HG03139 (cell line): ENCODE results near the gene HNRNPL.
"Not testable (repeated sequence)": the region's sequence is repeated elsewhere in the genome, so short reads cannot be mapped to it uniquely, and the experiment has no call there.

Experiments used
- ATAC-seq: cut with Tn5 transposase; IDR thresholded peaks from one replicate; pipeline ENCODE4 v1.9.1; 2021; ENCODE audit not compliant: unreplicated experiment

Gene HNRNPL

DNA sequence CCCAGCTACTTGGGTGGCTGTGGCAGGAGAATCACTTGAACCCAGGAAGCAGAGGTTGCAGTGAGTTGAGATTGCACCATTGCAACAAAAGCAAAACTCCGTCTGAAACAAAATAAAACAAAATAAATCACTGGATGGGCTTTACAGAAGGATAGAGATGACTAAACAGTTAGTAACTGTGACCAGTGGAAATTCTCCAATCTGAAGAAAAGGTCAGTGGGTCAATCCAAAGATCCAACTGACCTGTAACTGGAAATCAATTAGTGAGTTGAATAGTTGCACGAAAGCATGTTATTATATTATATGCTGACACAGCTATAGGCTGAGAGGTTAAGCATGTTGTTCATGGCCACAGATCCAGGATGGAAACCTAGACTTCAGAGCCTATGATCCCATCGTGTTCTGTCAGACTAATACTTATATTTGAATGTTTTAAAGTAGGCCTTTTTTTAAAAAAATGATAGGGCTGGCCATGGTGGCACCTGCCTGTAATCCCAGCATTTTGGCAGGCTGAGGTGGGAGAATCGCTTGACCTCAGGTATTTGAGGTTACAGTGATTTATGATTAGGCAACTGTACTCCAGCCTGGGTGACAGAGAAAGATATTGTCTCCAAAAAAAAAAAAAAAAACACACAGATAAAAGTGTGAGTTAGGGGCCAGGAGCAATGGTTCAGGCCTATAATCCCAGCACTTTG, 19.6 kb downstream of the HNRNPL start:
- ATAC-seq, result no peak

DNA sequence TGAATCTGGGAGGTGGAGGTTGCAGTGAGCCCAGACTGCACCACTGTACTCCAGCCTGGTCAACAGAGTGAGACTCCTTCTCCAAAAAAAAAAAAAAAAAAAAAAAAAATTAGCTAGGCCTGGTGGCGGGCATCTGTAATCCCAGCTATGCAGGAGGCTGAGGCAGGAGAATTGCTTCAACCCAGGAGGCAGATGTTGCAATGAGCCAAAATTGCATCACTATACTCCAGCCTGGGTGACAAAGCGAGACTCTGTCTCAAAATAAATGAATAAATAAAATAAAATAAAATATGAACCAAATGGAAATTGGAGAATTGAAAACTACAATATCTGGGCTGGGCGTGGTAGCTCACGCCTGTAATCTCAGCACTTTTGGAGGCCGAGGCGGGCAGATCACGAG, 20.6 kb downstream of the HNRNPL start:
- ATAC-seq, result not testable (repeated sequence)

DNA sequence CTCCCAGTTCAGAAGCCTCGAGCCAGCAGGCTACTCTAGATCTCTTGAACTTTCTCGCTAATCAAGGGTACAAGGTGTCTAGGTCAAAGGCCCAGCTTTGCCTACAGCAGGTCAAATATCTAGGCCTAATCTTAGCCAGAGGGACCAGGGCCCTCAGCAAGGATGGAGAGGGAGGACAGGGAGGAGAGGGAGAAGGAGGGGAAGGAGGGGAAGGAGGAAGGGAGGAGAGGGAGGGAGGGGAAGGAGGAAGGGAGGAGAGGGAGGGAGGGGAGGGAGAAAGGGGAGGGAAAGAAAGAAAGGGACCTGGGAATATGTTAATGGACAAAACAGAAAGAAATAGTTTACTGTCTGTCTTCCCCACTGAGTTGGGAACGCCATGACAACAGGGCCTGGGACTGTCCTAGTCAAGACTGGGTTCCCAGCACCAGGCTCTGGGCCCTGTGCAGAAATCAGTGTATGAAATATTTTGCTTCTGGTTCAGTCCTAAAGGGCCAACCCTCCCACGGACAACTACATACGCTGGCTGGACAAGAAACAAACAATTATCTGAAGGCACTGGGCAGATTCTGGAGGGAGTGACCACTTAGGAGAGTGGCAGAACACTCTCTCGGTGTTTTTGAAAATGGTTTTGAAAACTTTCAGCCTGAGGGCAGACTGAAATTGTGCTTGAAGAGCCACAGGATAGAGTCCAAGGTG, 22.8 kb downstream of the HNRNPL start:
- no peak for ATAC-seq

DNA sequence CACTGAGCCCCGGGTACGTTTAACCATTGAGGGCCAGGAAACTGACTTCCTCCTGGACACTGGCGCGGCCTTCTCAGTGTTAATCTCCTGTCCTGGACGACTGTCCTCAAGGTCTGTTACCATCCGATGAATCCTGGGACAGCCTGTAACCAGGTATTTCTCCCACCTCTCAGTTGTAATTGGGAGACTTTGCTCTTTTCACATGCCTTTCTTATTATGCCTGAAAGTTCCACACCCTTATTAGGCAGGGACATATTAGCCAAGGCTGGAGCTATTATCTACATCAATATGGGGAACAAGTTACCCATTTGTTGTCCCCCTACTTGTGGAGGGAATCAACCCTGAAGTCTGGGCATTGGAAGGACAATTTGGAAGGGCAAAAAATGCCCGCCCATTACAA, 23.9 kb downstream of the HNRNPL start:
- ATAC-seq, result not testable (repeated sequence)

DNA sequence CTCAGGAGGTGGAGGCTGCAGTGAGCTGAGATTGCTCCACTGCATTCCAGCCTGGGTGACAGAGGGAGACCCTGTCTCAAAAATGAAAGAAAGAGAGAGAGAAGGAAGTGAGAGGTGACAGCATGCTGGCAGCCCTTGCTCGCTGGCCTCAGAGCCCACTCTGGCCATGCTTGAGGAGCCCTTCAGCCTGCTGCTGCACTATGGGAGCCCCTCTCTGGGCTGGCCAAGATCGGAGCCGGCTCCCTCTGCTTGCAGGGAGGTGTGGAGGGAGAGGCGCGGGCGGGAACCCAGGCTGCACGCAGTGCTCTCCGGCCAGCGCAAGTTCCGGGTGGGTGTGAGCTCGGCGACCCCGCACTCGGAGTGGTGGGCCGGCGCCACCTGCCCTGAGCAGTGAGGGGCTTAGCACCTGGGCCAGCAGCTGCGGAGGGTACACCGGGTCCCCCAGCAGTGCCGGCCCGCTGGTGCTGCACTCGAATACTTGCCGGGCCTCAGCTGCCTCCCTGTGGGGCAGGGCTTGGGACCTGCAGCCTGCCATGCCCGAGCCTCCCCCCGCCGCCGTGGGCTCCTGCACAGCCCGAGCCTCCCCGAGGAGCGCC, 28.5 kb downstream of the HNRNPL start:
- ATAC-seq, result not testable (repeated sequence)

DNA sequence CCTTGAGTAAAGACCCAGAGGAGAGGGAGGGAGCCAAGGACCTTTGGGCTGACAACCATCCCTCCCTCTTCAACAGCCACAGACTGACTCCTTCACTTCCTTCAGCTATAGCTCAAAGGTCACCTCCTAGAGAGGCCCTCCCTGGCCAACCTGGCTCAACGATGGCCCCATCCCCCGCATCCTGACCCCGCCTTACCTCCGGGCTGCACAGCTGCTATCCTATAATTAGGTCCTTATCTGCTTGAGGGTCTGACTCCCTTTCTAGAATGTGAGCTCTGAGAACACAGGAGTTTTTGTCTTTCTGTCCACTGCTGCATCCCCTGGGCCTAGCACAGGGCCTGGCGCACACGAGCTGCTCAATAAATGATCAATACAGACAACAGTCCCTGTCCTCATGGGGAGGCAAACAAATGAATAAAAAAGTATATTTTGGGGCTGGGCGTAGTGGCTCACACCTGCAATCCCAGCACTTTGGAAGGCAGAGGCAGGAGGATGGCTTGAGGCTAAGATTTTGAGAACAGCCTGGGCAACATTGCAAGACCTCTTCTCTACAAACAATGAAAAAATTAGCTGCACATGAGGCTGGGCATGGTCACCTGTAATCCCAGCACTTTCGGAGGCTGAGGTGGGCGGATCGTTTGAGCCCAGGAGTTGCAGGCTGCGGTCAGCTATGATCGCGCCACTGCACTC, 30.4 kb downstream of the HNRNPL start:
- no peak for ATAC-seq

DNA sequence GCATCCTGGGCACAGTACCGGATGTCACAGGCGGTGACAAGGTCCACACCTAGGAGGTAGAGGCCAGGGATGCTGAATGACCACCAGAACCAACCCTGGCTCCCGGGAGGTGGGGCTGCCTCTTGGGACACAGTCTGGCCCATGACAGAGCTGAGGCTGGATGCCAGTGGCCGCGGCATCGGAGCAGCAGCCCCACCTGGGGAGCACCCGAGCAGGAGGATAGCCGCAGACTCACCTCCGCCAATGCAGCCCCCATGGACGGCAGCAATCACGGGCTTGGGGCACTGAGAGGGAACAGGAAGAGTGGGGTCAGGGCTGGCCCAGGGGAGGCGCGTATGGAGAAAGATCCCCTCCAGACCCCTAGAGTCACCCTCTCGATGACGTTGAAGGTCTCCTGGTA, 32.7 kb downstream of the HNRNPL start:
- no peak for ATAC-seq

DNA sequence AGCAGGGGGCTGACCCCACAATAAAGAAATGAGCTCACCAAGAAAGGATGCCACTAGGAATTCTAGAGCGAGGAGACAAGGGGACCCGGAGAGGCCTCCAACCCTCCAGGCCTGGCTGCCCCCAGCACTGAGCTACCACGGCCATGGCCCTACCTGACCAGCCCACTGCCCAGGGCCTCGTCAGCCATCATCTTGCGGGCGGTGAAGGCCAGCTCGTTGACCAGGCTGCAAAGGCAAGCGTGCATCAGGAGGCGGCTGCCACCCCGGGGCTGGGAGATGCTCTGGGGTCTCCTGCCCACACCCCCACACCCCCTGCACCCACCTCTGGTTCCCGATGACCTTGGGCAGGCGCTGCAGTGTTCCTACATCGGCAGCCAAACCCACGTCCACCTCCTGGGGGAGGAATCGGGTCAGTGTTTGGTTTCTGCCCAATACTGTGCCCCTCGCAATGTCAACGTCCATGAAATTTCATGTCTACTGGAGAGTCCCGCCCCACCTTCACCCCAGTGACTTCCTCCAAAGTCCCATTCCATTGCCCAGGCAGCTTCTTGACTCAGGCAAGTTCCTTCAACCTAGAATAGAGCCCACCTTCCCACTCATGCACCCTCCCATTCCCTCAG, 33.5 kb downstream of the HNRNPL start:
- ATAC-seq, result no peak

DNA sequence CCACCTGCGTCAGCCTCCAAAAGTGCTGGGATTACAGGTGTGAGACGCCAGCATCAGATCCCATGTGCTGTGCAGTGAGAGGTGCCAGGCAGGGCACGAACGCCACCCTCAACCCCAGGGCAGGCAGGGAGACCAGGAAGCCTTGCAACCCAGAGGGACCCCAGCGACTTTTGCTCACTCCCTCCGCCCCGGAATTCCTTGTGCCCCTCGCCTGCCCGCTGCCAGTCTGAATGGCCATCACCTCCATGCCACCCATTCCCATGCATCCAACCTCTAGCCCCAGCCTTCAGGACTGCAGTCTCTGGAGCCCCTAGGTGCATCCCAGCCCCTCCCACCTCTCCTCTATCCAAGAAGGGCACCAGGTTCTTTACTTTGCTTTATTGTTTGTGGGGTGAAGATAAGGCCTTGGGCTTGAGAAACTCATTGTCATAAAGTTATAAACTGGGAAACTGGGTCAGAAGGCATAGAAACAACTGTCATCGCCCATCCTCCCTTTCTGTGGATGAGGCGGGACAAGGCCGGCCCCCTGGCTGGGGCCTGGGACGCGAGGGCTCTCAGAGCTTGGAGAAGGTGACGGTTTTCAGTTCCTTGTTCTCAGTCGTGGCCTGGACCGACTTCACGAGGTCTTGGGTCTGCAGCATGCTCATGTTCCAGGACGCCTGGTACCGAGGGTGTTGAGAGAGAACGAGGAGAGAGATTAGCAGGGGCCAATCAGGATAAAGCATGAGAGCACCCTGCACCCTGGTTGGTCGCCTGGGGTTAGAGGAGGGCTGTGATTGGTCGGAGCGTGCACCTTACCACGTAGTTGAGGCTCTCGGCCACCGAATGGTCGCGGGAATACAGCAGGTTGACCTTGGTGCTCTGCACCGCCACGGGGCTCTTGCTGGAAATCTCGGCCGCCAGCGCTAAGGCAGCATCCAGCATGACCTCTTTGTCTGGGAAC, 34.5 kb downstream of the HNRNPL start:
- no peak for ATAC-seq

DNA sequence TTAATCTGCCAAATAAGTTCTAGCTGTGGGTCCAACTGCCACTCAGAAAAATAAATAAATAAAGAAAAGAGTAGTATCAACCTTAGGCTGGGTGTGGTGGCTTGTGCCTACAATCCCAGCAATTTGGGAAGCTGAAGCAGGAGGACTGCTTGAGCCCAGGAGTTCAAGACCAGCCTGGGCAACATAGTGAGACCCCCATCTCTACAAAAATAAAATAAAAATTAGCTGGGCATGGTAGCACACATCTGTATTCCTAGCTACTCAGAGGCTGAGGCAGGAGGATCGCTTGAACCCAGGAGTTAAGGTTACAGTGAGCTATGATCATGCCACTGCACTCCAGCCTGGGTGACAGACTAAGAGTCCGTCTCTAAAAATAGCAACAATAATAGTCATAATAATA, 35.9 kb downstream of the HNRNPL start:
- not testable (repeated sequence) for ATAC-seq

DNA sequence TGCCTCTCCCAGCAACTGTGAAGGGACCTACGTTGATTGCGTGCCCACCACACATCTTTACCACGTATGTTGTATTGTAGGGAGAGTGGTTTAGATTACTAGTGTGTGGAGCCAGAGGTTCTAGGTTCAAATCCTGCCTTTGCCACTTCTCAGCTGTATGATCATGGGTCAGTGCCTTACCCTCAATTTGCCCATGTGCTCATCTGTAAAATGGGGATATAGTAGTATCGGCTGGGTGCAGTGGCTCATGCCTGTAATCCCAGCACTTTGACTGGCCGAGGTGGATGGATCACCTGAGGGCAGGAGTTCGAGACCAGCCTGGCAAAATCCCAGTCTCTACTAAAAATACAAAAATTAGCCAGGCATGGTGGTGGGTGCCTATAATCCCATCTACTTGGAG, 36.5 kb downstream of the HNRNPL start:
- ATAC-seq, result no peak

DNA sequence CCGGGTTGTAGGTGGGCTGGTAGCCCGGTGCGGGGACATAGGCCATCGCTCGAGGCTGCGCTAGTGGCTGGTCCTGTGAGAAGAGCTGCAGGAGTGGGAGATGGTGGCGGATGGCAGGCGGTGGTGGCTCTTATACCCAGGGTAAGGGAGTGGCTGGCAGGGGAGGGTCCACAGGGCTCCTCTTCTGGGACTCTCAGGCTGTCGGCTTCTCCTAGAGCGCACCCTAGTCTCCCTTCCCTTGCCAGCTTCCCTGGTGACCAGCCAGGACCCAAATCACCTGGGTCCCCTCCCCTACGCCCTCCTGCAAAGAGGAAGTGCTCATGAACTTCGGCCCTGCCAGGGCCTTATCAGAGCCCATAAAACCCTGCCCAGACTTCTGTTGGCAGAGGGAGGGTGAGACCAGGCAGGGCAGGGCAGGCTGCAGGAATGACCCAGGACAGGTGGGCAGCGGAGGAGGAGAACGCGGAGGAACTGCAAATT, 36.9 kb downstream of the HNRNPL start, which contains the start of gene LGALS4:
LGALS4 (minus strand) TSS at position 105 of the 480 bp plus-strand sequence; CDS start at position 46, 59 bp downstream.
- no peak for ATAC-seq

DNA sequence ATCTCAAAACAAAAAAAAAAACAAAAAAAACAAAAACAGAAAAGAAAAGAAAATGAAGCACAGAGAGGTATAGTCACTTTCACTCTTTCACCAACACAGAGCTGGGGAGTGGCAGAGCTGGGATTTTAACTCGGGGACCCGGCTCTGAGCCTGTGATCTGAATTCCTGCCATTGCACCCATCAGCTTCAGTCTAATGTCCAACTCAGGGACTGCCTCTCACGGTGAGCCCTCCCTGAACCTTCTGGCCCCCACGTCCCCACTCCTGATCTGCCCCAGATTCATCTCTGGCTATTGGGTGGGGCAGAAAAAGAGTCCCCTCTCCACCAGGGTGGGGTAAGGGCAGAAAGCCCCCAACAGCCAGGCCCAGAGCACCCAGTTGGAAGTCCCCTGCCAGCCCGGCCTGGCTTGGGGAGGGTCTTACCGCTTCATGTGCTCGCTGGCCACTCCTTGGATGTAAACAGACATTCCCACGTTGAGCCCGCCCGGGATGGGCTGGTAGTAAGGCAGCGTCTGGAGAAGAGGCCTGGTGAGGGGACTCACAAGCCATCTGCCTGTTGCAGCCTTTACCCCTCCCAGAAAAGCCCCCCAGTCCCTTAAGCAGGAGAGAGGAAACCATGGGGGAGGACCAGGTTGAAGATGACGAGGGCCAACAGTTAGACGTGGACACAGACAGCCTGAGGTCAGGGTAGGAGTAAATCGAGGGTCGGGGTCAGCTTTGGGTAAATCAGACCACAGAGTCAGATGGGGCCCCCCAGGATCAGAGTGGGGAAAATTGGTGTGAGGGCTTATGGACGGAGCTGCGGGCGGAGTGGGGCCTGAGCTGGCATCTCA, 37.6 kb downstream of the HNRNPL start:
- ATAC-seq, result no peak

DNA sequence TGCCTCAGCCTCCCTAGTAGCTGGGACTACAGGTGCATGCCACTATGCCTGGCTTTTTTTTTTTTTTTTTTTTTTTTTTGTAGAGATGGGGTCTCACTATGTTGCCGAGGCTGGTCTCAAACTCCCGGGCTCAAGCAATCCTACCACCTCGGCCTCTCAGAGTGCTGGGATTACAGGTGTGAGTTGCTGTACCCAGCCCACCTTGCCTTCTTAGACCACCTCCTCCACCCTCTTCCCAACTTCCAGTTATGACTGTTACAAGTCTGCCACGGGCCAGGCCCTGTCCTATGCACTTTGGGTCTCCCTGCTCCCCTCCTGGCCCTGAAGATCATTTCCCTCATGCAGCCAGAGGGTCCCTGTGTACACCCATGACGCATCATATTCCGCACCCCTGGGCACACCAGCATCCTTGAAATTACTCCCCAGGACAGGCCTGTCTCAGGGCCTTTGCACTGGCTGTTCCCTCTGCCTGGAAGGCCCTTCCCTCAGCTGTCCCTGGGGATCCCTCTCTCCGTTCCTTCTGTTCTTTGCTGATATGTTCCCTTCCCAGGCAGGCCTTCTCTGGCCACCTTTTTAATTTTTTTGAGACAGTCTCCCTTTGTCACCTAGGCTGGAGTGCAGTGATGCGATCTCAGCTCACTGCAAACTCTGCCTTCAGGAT, 40.1 kb downstream of the HNRNPL start:
- no peak for ATAC-seq

DNA sequence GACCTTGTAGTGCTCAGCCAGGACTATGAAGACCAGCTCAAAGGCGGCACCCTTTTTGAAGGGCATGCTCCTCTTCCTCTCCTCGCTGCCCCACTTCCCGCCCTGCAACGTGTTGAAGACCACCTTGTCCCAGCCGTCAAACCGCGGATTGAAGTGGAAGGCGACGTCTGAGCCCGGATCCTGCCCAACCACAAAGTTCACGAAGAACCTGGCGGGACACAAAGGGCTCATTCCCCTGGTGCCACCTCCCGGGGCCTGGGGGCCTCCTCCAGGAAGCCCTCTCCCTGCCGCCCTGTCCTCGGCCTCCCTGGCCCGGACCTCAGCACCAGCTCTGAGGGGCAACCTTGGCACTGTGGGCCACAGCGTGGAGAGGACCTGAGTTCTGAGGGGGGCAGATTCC, 41.0 kb downstream of the HNRNPL start:
- no peak for ATAC-seq

DNA sequence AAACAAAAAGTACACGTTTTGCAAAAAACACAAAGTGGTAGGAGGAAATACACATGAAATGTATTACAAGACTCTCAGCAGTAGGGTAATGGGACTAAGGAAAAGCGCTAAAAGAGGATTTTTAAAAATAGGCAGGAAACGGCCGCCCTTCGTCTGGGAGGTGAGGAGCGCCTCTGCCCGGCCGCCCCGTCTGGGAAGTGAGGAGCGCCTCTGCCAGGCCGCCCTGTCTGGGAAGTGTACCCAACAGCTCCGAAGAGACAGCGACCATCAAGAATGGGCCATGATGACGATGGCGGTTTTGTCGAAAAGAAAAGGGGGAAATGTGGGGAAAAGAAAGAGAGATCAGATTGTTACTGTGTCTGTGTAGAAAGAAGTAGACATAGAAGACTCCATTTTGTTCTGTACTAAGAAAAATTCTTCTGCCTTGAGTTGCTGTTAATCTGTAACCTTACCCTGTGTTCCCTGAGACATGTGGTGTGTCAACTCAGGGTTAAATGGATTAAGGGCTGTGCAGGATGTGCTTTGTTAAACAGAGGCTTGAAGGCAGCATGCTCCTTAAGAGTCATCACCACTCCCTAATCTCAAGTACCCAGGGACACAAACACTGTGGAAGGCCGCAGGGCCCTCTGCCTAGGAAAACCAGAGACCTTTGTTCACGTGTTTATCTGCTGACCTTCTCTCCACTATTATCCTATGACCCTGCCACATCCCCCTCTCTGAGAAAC, 42.2 kb downstream of the HNRNPL start:
- ATAC-seq, result not testable (repeated sequence)

DNA sequence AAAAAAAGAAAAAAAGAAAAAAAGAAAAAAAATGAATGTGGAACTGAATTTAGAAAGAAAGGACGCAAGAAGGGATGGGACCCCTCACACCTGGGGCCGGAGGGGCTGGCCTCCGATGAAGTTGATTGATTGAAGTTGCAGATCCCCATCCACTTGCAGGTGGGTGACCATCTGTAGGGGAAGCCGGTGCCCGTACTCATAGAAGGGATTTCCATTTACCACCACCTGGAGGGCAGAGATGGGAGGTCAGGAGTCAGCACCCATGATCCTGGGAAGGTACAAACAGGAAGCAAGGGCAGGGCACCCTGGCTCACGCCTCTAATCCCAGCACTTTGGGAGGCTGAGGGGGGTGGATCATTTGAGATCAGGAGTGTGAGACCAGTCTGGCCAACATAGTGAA, 43.4 kb downstream of the HNRNPL start:
- ATAC-seq, result no peak

DNA sequence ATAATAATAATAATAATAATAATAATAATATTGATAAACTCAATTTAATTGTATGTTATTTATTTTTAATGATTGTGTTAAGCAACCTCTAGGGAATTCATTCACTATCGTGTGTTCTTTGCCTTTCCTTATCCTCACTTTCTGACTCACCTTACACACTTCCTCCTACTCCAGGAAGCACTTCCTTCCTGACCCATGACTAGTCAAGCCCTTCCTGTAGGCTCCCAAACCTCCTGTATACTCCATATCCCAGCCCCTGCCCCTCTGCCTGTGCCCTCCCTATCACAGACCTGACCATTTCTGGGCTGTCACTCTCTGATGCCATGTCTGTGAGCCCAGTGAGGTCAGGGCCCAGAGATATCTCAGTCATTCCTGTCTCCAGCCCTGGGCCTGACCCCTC, 44.6 kb downstream of the HNRNPL start:
- no peak for ATAC-seq
